Glutamatergic neuron (in vitro differentiated cells): Measurements from ENCODE around the gene KNCN. TPM values are rescaled to one million over a fixed set of nuclear protein-coding genes. Genes with fewer than 3 reads are reported as not detected.

Experiments
- DNase-seq: peaks from one replicate; pipeline ENCODE4 v3.0.0; 2022
- H3K27ac Mint-ChIP-seq: one replicate; pipeline ENCODE4 v1.8.0; 2020; ENCODE audit warnings: mild to moderate bottlenecking, mixed read lengths, inconsistent platforms; ENCODE audit not compliant: unreplicated experiment
- H3K27me3 Mint-ChIP-seq: one replicate; pipeline ENCODE4 v1.8.0; 2020; ENCODE audit warnings: mild to moderate bottlenecking, moderate library complexity, mixed read lengths, inconsistent platforms; ENCODE audit not compliant: unreplicated experiment
- H3K36me3 Mint-ChIP-seq: one replicate; pipeline ENCODE4 v1.8.0; 2020; ENCODE audit warnings: mild to moderate bottlenecking, mixed read lengths, inconsistent platforms; ENCODE audit not compliant: unreplicated experiment
- H3K4me1 Mint-ChIP-seq: one replicate; pipeline ENCODE4 v1.8.0; 2020; ENCODE audit warnings: mild to moderate bottlenecking, low read depth, mixed read lengths, inconsistent platforms; ENCODE audit not compliant: unreplicated experiment
- H3K4me3 Mint-ChIP-seq: one replicate; pipeline ENCODE4 v1.8.0; 2020; ENCODE audit warnings: mild to moderate bottlenecking, mixed read lengths, inconsistent platforms; ENCODE audit not compliant: unreplicated experiment
- H3K9me3 Mint-ChIP-seq: one replicate; pipeline ENCODE4 v1.8.0; 2020; ENCODE audit warnings: mild to moderate bottlenecking, moderate library complexity, mixed read lengths, inconsistent platforms; ENCODE audit not compliant: unreplicated experiment
- CTCF ChIP-seq: fragments of 200-600 bp; sonication (generic); IDR thresholded peaks from one replicate; pipeline ENCODE4 v1.5.0; 2021; ENCODE audit not compliant: partially characterized antibody, unreplicated experiment
- total RNA-seq: library from RNA; stranded (reverse); fragmentation: NEBNext Ultra II Directional; extraction: Animal tissue kit (Norgen Biotek cat#: 25700); gene quantifications from one replicate; pipeline ENCODE4 v1.2.1, GENCODE V29; 2021; ENCODE audit not compliant: unreplicated experiment

KNCN gene
- total RNA-seq, 1 donor from 2014 or later, result not detected

GRCh38 chr1:46583494-46583893 lies 32.0 kb upstream of the KNCN start:
- H3K4me3 Mint-ChIP-seq, result peak overlapping the region; percentile 63
- peaks cover 4% of the 10 kb centered on the region for H3K9me3 Mint-ChIP-seq
- peaks cover 6% of the 10 kb centered on the region for H3K36me3 Mint-ChIP-seq
- H3K27me3 Mint-ChIP-seq, result no peaks in the 10 kb centered on the region
- no peak for TF ChIP-seq CTCF
- peak; percentile 31 for DNase-seq
- H3K27ac Mint-ChIP-seq, result peak overlapping the region; percentile 86
- peaks cover 32% of the 10 kb centered on the region for H3K4me1 Mint-ChIP-seq

- Mint-ChIP-seq H3K27me3 (no peaks in the 10 kb centered on the region), H3K9me3 (peaks cover 4% of the 10 kb centered on the region), H3K4me1 (peaks cover 35% of the 10 kb centered on the region), H3K4me3 (peak overlapping the region; percentile 17), H3K27ac (peak overlapping the region; percentile 86), H3K36me3 (peaks cover 6% of the 10 kb centered on the region)
- TF ChIP-seq CTCF, result no peak
- no peak for DNase-seq
Observed at GRCh38 chr1:46582972-46583371, 31.5 kb upstream of the KNCN start.

- Mint-ChIP-seq H3K27me3 (peaks cover 2% of the 10 kb centered on the region), H3K4me3 (no peak overlapping the region), H3K4me1 (peaks cover 41% of the 10 kb centered on the region), H3K9me3 (peaks cover 4% of the 10 kb centered on the region), H3K27ac (peak overlapping the region; percentile 86), H3K36me3 (peaks cover 6% of the 10 kb centered on the region)
- DNase-seq, result no peak
- no peak for TF ChIP-seq CTCF
Observed at GRCh38 chr1:46581681-46582455, 30.4 kb upstream of the KNCN start.

GRCh38 chr1:46580140-46580903 lies 28.9 kb upstream of the KNCN start:
- no peak for TF ChIP-seq CTCF
- Mint-ChIP-seq H3K9me3 (peaks cover 4% of the 10 kb centered on the region), H3K27me3 (peaks cover 2% of the 10 kb centered on the region), H3K4me3 (no peak overlapping the region), H3K4me1 (peaks cover 44% of the 10 kb centered on the region), H3K36me3 (peaks cover 6% of the 10 kb centered on the region), H3K27ac (no peak overlapping the region)
- DNase-seq, result no peak

- Mint-ChIP-seq H3K27me3 (peaks cover 2% of the 10 kb centered on the region), H3K36me3 (peaks cover 6% of the 10 kb centered on the region), H3K4me3 (no peak overlapping the region), H3K9me3 (peaks cover 4% of the 10 kb centered on the region), H3K27ac (no peak overlapping the region), H3K4me1 (peaks cover 24% of the 10 kb centered on the region)
- TF ChIP-seq CTCF, result no peak
- DNase-seq, result no peak
Observed at GRCh38 chr1:46577671-46578070, 26.2 kb upstream of the KNCN start.
